NOMO-1 (cell line): ENCODE results near the gene ODF2L.
A peak's percentile ranks its signal among the peaks of the same experiment; 100 is the strongest.

Experiments
- DNase-seq, 2 experiments: peaks; one replicate each; lab custom pipeline; 2025; ENCODE audit not compliant: unreplicated experiment in 2 of 2; lab: John Stamatoyannopoulos, UW

The ODF2L gene

GRCh38 chr1:86395751-86396497 is at the start of gene ODF2L:
TSS of gene ODF2L (minus strand) at chr1:86396323. CDS start at chr1:86387027, 9,296 bp downstream.
- DNase-seq: peak; percentile 88 to 90

- DNase-seq: no peak
These were observed 49.8 kb upstream of the ODF2L start for GRCh38 chr1:86445919-86446318.

- DNase-seq: no peak
These were observed 45.9 kb upstream of the ODF2L start for GRCh38 chr1:86441997-86442396.

GRCh38 chr1:86441581-86441980 is 45.5 kb upstream of the ODF2L start:
- peak; percentile 23 to 62 for DNase-seq

GRCh38 chr1:86436041-86436440 is 39.9 kb upstream of the ODF2L start:
- no peak for DNase-seq

- DNase-seq: no peak
These were observed 39.2 kb upstream of the ODF2L start for GRCh38 chr1:86435327-86435726.

- no peak for DNase-seq
These were observed 37.9 kb upstream of the ODF2L start for GRCh38 chr1:86434059-86434458.

- no peak for DNase-seq
These were observed 34.3 kb upstream of the ODF2L start for GRCh38 chr1:86430376-86430775.

- peak; percentile 72 to 82 for DNase-seq
These were observed 33.7 kb upstream of the ODF2L start for GRCh38 chr1:86429835-86430234.

GRCh38 chr1:86429122-86429725 is 33.1 kb upstream of the ODF2L start:
- DNase-seq: no peak

GRCh38 chr1:86423873-86424272 is 27.8 kb upstream of the ODF2L start, which contains the start of gene CLCA2:
TSS of gene CLCA2 (plus strand) at chr1:86424171. CDS start at chr1:86424248, 77 bp downstream.
- no peak for DNase-seq

GRCh38 chr1:86423473-86423872 is 27.4 kb upstream of the ODF2L start:
- no peak for DNase-seq

GRCh38 chr1:86421601-86422280 is 25.6 kb upstream of the ODF2L start:
- no peak for DNase-seq

GRCh38 chr1:86419277-86419903 is 23.3 kb upstream of the ODF2L start:
- peak; percentile 46 to 64 for DNase-seq

GRCh38 chr1:86416343-86416742 is 20.2 kb upstream of the ODF2L start:
- DNase-seq: no peak

GRCh38 chr1:86410879-86411278 is 14.8 kb upstream of the ODF2L start:
- DNase-seq: no peak

- peak; percentile 54 to 69 for DNase-seq
These were observed 13.4 kb upstream of the ODF2L start for GRCh38 chr1:86409416-86410021.

- DNase-seq: peak; percentile 67 to 72
These were observed 371 bp upstream of the ODF2L start for GRCh38 chr1:86396498-86396890.

- DNase-seq: no peak
These were observed 1.7 kb downstream of the ODF2L start for GRCh38 chr1:86394416-86394815.

GRCh38 chr1:86389307-86389706 is 6.8 kb downstream of the ODF2L start:
- DNase-seq: no peak

- DNase-seq: no peak
These were observed 7.3 kb downstream of the ODF2L start for GRCh38 chr1:86388777-86389176.
